Mucosa of stomach (tissue), 1 donor: ENCODE measurements around the gene CAMK2A.

Experiments used
- H3K27me3 ChIP-seq: one replicate; pipeline ENCODE4 v1.7.0; 2013; ENCODE audit warnings: mild to moderate bottlenecking, low read length; ENCODE audit not compliant: control insufficient read depth, insufficient read depth
- H3K36me3 ChIP-seq: one replicate; pipeline ENCODE4 v1.7.0; 2013; ENCODE audit warnings: low read length; ENCODE audit not compliant: control insufficient read depth, insufficient read depth
- H3K4me1 ChIP-seq: one replicate; pipeline ENCODE4 v1.7.0; 2013; ENCODE audit warnings: mild to moderate bottlenecking, low read length; ENCODE audit not compliant: control insufficient read depth, insufficient read depth
- H3K4me3 ChIP-seq: one replicate; pipeline ENCODE4 v1.7.0; 2013; ENCODE audit warnings: low read length
- H3K9ac ChIP-seq: one replicate; pipeline ENCODE4 v1.7.0; 2013; ENCODE audit warnings: mild to moderate bottlenecking, low read length, moderate library complexity
- H3K9me3 ChIP-seq: one replicate; pipeline ENCODE4 v1.7.0; 2013; ENCODE audit warnings: mild to moderate bottlenecking, low read length, moderate library complexity; ENCODE audit not compliant: control insufficient read depth
- donor health status: Pancreatic carcinoma.

The CAMK2A gene

GRCh38 chr5:150283904-150284303 is 5.7 kb downstream of the CAMK2A start:
- Histone ChIP-seq H3K36me3 (no peaks in the 10 kb centered on the region), H3K9ac (no peak overlapping the region), H3K27me3 (peaks cover 5% of the 10 kb centered on the region), H3K4me3 (no peak overlapping the region), H3K4me1 (no peaks in the 10 kb centered on the region), H3K9me3 (no peaks in the 10 kb centered on the region)

GRCh38 chr5:150281987-150282386 is 7.6 kb downstream of the CAMK2A start:
- Histone ChIP-seq H3K27me3 (peaks cover 5% of the 10 kb centered on the region), H3K9me3 (no peaks in the 10 kb centered on the region), H3K4me1 (no peaks in the 10 kb centered on the region), H3K9ac (no peak overlapping the region), H3K36me3 (no peaks in the 10 kb centered on the region), H3K4me3 (no peak overlapping the region)

- Histone ChIP-seq H3K4me3 (no peak overlapping the region), H3K27me3 (peaks cover 5% of the 10 kb centered on the region), H3K9ac (no peak overlapping the region), H3K9me3 (no peaks in the 10 kb centered on the region), H3K36me3 (no peaks in the 10 kb centered on the region), H3K4me1 (no peaks in the 10 kb centered on the region)
Measured at GRCh38 chr5:150279330-150280020, 10.1 kb downstream of the CAMK2A start.

- no peak overlapping the region for H3K4me3 ChIP-seq
- peaks cover 5% of the 10 kb centered on the region for H3K27me3 ChIP-seq
- no peaks in the 10 kb centered on the region for H3K36me3 ChIP-seq
- H3K9me3 ChIP-seq: no peaks in the 10 kb centered on the region
- no peak overlapping the region for H3K9ac ChIP-seq
- H3K4me1 ChIP-seq: no peaks in the 10 kb centered on the region
Measured at GRCh38 chr5:150278916-150279315, 10.7 kb downstream of the CAMK2A start.

GRCh38 chr5:150278046-150278730 is 11.4 kb downstream of the CAMK2A start:
- no peaks in the 10 kb centered on the region for H3K36me3 ChIP-seq
- no peaks in the 10 kb centered on the region for H3K4me1 ChIP-seq
- peaks cover 5% of the 10 kb centered on the region for H3K27me3 ChIP-seq
- no peaks in the 10 kb centered on the region for H3K9me3 ChIP-seq
- no peak overlapping the region for H3K9ac ChIP-seq
- H3K4me3 ChIP-seq: no peak overlapping the region

GRCh38 chr5:150277043-150277442 is 12.5 kb downstream of the CAMK2A start:
- Histone ChIP-seq H3K4me1 (no peaks in the 10 kb centered on the region), H3K27me3 (peaks cover 5% of the 10 kb centered on the region), H3K9ac (no peak overlapping the region), H3K4me3 (no peak overlapping the region), H3K9me3 (no peaks in the 10 kb centered on the region), H3K36me3 (no peaks in the 10 kb centered on the region)

- Histone ChIP-seq H3K9ac (no peak overlapping the region), H3K9me3 (no peaks in the 10 kb centered on the region), H3K27me3 (peaks cover 1% of the 10 kb centered on the region), H3K4me1 (no peaks in the 10 kb centered on the region), H3K36me3 (no peaks in the 10 kb centered on the region), H3K4me3 (no peak overlapping the region)
Measured at GRCh38 chr5:150274811-150275210, 14.8 kb downstream of the CAMK2A start.

GRCh38 chr5:150272531-150272930 is 17.0 kb downstream of the CAMK2A start:
- Histone ChIP-seq H3K9me3 (no peaks in the 10 kb centered on the region), H3K36me3 (no peaks in the 10 kb centered on the region), H3K9ac (no peak overlapping the region), H3K27me3 (no peaks in the 10 kb centered on the region), H3K4me3 (no peak overlapping the region), H3K4me1 (no peaks in the 10 kb centered on the region)

- no peaks in the 10 kb centered on the region for H3K36me3 ChIP-seq
- no peaks in the 10 kb centered on the region for H3K27me3 ChIP-seq
- H3K9me3 ChIP-seq: no peaks in the 10 kb centered on the region
- H3K9ac ChIP-seq: no peak overlapping the region
- H3K4me1 ChIP-seq: no peaks in the 10 kb centered on the region
- H3K4me3 ChIP-seq: no peak overlapping the region
Measured at GRCh38 chr5:150271923-150272322, 17.6 kb downstream of the CAMK2A start.

- Histone ChIP-seq H3K4me3 (no peak overlapping the region), H3K36me3 (no peaks in the 10 kb centered on the region), H3K27me3 (no peaks in the 10 kb centered on the region), H3K9ac (no peak overlapping the region), H3K9me3 (no peaks in the 10 kb centered on the region), H3K4me1 (no peaks in the 10 kb centered on the region)
Measured at GRCh38 chr5:150271296-150271692, 18.3 kb downstream of the CAMK2A start.

GRCh38 chr5:150270541-150271295 is 18.9 kb downstream of the CAMK2A start:
- no peaks in the 10 kb centered on the region for H3K4me1 ChIP-seq
- H3K9me3 ChIP-seq: no peaks in the 10 kb centered on the region
- H3K27me3 ChIP-seq: no peaks in the 10 kb centered on the region
- no peaks in the 10 kb centered on the region for H3K36me3 ChIP-seq
- no peak overlapping the region for H3K4me3 ChIP-seq
- H3K9ac ChIP-seq: no peak overlapping the region

- no peaks in the 10 kb centered on the region for H3K9me3 ChIP-seq
- H3K4me3 ChIP-seq: no peak overlapping the region
- H3K9ac ChIP-seq: no peak overlapping the region
- no peaks in the 10 kb centered on the region for H3K36me3 ChIP-seq
- H3K4me1 ChIP-seq: no peaks in the 10 kb centered on the region
- peaks cover 11% of the 10 kb centered on the region for H3K27me3 ChIP-seq
Measured at GRCh38 chr5:150266871-150267291, 22.7 kb downstream of the CAMK2A start.
